ENCODE data around the gene STUB1.

The STUB1 gene

GRCh38 chr16:675884-676564 lies 4.2 kb upstream of the STUB1 start:
- in situ Hi-C loops (cut with HindIII; ENCODE audit: low sequenced_read_pairs), result no loop called here

- in situ Hi-C loops (cut with HindIII; ENCODE audit: low sequenced_read_pairs), result no loop called here
Observed at GRCh38 chr16:676565-676902, 3.7 kb upstream of the STUB1 start.

DNA sequence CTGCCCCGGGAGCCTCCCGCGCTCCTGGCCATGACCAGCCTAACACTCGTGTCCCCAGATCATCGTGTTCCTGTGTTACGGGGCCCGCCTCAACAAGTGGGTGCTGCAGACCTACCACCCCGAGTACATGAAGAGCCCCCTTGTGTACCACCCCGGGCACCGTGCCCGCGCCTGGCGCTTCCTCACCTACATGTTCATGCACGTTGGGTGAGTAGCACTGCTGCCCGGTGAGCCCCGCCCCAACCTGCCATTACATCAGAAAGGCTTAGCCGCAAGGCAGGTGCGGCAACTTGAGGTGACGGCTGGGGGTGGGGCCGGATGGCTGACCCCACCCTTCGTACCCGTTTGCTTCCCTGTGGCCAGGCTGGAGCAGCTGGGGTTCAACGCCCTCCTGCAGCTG lies 3.3 kb upstream of the STUB1 start:
- in situ Hi-C loops (cut with HindIII; ENCODE audit: low sequenced_read_pairs), result no loop called here

DNA sequence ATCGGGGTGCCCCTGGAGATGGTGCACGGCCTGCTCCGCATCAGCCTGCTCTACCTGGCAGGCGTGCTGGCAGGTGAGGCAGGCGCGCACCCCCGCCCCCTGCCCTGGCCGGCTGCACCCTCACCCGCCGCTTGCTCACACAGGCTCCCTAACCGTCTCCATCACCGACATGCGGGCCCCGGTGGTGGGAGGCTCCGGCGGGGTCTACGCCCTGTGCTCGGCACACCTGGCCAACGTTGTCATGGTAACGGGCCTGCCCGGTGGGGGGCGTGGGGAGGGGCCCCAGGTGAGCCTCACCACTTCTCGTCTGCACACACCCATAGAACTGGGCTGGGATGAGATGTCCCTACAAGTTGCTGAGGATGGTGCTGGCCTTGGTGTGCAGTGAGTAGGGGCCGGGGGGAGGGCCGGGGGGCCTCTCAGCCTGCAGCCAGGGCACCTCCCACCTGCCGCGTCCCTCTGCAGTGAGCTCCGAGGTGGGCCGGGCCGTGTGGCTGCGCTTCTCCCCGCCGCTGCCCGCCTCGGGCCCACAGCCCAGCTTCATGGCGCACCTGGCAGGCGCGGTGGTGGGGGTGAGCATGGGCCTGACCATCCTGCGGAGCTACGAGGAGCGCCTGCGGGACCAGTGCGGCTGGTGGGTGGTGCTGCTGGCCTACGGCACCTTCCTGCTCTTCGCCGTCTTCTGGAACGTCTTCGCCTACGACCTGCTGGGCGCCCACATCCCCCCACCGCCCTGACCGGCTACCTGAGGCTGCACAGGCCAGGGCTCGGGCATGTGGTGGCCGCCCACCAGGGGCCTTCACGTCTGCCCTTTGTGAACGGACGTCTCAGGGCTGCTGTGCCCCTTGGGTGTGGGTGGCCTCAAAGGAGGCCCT lies 2.7 kb upstream of the STUB1 start:
- in situ Hi-C loops (cut with HindIII; ENCODE audit: low sequenced_read_pairs), result no loop called here

- in situ Hi-C loops (cut with HindIII; ENCODE audit: low sequenced_read_pairs), result no loop called here
Observed at GRCh38 chr16:678209-678857, 1.9 kb upstream of the STUB1 start.

DNA sequence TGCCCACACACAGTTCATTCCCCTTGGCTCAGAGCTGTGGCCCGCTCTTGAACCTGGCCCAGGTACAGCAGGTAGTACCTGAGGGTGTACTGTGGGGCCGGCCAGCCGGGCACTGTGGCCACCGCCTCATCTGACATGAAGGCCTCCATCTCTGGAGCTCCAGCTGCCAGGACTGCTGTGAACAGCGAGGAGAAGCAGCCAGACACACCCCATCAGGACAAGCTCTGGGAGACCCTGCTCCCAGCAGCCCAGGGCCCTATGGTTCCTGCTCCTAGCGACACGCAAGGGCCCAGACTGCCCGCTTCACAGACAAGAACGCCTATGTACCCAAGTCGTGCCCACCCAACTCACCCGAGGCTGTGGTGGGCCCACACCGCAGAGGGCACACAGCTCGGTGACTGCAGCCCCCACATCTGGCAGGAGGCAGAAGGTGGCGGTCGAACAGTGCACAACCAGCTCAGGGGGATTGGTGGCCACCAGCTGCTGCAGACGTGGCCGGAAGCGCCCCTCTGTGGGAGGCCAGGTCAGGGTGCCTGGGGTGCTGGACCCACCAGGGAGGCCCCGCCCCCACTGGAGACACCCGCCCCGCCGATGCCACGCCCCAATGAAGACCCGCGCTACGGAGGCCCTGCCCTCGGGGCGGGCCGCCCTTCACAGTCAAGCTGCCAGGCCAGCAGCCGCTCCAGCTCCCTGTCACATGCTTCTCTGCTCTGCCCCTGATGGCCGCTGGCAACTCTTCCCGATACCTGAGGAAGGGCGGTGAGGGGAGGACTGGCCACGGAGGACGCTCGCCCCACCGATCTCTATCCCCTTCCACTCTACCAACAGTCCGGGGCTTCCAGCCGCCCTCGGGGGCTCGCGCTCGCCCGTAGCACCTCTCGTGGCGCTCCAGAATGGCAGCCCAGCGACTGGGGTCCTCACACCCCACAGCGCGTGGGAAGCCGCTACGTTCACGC lies 1.1 kb upstream of the STUB1 start:
- in situ Hi-C loops (cut with HindIII; ENCODE audit: low sequenced_read_pairs), result no loop called here

DNA sequence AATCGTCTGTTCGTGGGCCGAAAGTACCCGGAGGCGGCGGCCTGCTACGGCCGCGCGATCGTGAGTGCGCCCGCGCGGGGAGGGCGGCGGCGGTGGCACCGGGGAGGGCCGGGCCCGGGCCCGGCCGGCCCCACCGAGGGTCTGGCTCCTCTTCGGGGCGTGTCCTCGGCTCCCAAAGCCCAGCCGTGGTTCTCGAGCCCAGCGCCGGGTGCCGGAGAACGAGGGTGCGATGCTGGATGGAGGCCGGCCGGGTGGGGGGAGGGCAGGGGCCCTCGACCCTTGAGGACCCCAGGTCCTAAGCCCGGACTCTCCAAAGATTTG lies 375 bp downstream of the STUB1 start:
- in situ Hi-C loops (cut with HindIII; ENCODE audit: low sequenced_read_pairs), result no loop called here

GRCh38 chr16:680967-681745 lies 946 bp downstream of the STUB1 start:
- in situ Hi-C loops (cut with HindIII; ENCODE audit: low sequenced_read_pairs), result no loop called here

DNA sequence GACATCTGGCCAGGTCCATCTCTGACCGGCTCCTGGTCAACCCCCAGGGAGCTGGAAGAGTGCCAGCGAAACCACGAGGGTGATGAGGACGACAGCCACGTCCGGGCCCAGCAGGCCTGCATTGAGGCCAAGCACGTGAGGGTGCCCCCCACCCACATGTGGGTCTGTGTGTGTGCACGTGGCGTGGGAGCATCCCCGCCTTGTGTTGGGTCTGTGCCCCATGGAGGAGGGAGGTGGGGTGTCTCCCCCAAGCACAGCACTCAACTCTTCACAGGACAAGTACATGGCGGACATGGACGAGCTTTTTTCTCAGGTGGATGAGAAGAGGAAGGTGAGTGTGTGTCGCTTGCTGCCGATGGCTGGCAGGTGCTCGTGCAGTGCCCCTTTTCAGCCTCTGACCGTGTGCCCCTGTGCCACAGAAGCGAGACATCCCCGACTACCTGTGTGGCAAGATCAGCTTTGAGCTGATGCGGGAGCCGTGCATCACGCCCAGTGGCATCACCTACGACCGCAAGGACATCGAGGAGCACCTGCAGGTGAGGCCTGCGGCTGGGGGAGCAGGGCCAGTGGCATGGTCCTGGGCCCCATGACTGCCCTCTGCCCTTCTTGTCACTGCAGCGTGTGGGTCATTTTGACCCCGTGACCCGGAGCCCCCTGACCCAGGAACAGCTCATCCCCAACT lies 1.7 kb downstream of the STUB1 start:
- in situ Hi-C loops (cut with HindIII; ENCODE audit: low sequenced_read_pairs), result no loop called here

DNA sequence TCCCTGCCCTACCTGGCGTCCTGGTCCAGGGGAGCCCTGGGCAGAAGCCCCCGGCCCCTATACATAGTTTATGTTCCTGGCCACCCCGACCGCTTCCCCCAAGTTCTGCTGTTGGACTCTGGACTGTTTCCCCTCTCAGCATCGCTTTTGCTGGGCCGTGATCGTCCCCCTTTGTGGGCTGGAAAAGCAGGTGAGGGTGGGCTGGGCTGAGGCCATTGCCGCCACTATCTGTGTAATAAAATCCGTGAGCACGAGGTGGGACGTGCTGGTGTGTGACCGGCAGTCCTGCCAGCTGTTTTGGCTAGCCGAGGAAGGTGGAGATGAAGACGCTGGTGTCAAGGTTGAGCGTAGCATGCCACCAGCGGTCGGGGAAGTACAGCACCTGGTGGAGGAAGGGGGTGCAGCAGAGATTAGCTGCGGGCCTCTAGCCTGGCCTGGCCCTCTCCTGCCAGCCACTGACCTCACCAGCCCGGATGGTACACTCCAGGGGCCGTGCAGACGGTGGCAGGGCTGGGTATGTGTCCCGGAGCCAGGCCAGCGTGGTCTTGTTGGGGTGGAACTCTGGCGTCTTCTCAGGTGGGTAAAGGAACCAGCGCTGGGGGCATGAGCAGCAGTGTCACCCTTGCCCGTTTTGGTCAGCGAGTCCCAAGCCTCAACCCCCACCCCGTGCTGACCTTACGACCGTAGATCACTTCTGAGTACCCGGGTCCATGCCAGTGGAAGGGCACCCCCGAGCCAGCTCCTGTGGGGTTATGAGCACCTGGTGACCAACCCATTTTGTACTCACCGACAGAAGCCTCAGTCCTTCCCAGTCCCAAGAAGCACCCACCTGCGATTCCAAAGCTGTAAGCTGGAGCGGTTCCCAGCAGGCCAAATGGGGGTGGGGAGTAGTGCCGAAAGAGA lies 2.5 kb downstream of the STUB1 start:
- in situ Hi-C loops (cut with HindIII; ENCODE audit: low sequenced_read_pairs), result no loop called here

DNA sequence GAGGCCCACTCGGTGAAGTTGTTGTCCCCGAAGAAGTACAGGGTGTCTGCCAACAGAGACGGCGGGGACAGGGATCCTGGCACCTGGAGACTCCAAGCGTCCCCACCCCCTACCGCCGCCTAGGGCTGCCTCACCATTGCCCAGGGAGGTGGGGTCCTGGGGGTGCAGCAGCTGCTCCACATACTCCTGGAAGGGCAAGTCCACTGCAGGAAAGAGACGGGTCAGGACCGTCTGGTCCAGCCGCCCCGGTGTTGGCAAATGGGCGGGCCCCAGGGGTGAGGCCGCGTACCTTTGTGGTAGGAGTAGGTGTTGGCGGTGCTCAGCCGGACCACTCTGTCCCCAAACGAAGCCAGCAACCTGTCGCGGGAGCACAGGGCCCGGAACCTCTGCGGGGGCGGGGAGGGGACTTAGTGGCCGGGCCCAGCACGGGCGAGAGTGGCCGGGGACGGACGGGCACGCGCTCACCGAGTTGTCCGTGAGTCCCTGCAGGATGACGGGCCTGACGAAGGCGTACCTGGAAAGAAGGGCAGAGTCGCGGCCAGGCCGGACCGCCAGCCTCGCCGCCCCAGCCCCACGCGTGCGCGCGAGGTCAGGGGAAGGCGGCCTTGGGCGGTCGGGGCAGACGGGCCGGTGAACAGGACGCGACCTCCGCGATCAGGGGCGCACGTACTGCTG lies 3.3 kb downstream of the STUB1 start:
- in situ Hi-C loops (cut with HindIII; ENCODE audit: low sequenced_read_pairs), result no loop called here

DNA sequence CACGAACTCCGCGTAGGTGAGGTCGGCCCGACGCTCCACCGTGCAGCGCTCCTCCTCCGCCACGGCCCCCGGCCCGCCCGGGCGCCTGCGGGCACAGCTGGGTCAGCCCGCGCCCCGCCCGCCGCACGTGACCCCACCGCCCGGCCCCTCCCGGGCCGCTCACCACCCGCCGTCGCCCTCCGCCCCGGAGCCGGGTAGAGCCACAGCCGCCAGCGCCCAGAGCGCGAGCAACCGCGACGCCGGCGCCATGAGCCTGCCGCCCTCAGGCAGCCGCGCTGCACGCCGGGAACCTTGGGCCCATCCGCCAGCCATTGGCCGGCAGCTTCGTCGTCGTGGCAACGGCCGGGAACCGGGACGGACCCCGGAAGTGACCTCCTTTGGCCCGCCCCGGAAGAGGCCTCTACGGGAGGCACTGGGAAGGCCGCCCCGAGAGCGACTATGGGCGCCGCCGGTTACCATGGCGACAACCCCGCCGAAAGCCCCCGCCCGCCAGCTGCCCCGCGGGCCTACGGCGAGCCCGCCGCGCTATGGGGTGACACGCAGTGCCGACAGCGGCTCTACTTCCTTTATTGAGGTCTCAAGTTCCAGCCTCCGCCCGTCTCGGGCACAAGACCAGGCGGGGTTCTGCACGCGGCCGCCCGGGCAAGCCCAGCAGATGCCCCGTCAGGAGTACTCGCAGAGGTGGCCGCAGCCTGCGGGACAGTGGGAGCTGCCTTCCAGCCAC lies 4.0 kb downstream of the STUB1 start, which contains the start of gene JMJD8:
JMJD8 (minus strand) TSS at position 264 of the 724 bp plus-strand sequence; CDS start at position 249, 15 bp downstream.
- in situ Hi-C loops (cut with HindIII; ENCODE audit: low sequenced_read_pairs), result no loop called here

DNA sequence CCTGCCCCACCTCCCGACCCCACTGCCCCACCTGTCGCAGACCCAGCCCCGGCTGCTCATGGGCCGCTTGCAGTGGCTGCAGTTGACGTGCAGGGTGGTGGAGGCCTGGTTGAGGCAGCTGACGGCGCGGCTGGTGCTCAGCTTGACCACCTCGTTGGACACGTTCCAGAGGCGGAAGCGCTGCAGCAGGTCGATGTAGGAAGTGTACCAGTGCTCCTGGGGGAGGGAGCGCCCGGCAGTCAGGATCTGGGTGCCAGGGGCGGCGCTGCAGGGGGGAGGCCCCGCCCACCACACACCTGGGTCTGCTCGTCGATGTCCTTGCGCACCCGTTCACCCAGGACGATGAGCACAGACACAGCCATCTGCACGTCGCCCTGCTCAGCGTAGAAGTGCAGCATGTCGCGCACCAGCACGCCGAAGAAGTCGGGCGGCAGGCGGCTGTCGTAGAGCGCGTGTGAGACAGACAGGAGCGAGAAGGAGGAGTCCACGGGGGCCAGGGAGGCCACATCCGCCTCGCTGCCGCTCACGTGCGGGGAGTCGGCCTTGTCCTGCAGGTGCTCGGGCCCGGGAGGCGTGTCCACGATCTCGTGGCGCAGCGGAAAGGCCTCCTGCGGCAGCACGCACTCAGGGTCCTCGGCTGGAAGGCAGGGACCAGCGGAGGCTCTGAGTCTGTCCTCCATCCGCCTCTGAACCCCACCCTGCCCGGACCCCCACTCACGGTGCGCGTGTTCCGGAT lies 4.9 kb downstream of the STUB1 start:
- in situ Hi-C loops (cut with HindIII; ENCODE audit: low sequenced_read_pairs), result no loop called here

GRCh38 chr16:685967-686366 lies 5.8 kb downstream of the STUB1 start:
- in situ Hi-C loops (cut with HindIII; ENCODE audit: low sequenced_read_pairs), result no loop called here

DNA sequence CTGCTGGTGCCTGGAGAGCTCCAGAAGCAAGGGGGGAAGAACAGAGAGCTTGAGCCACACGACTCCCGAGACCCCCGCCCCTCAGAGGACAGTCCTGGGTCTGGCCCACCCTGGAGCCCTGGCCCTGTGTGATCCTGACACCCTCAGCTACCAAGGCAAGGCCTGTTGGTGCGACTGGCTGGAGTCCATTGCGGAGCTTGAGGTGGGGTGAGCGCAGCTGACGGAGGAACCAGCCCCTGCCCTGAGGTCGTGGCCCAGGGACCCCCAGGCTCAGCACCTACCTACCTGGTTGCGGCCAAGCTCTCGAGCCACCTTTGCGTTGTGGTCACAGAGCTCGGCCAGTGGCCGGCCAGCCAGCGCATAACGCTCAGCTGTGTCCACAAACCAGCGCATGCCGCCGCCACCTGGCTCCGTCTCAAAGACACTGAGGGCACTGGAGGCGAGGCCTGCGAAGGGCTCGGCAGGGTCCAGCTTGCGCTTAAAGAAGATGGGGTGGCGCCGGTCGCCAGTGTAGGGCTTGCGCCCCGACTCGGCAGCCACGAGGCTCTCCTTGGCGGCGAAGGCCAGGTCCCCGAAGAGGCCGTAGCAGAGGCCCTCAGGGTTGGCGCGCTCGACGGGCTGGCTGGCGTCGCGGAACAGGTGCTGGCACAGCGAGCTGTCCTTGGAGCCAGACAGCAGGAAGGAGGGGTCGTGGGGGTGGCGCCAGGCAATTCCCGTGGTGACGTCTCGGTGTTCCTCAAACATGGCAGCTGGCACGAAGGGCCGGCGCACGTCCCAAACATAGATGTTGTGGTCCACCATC lies 6.5 kb downstream of the STUB1 start:
- in situ Hi-C loops (cut with HindIII; ENCODE audit: low sequenced_read_pairs), result no loop called here

DNA sequence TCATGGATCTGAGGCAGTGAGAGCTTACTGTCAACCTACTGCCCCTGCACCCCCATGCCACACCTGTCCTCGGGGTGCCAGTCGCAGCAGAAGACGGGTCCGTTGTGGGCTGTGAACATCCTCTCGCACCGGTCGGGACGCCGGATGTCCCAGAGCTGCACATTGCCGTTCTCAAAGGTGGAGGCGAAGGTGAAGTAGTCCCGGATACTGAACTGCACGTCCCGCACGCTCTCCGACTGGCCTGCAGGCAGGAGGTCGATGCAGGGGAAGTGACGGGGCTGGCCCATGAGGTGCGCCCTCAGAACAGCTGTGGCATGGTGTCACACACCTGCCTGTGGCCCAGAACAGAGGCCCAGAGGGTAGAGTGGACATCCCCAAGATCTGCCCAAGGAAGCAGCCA lies 7.3 kb downstream of the STUB1 start:
- in situ Hi-C loops (cut with HindIII; ENCODE audit: low sequenced_read_pairs), result no loop called here

Data from endothelial cell of hepatic sinusoid (primary cell).